HepG2 (cell line): Measurements from ENCODE around the gene OSBPL10. TPM values are rescaled to one million over a fixed set of nuclear protein-coding genes. Genes with fewer than 3 reads are reported as not detected.
"Not testable (repeated sequence)": the region's sequence is repeated elsewhere in the genome, so short reads cannot be mapped to it uniquely, and the experiment has no call there.

Experiments
- ATAC-seq: fragments of 200-7000 bp; cut with Tn5 transposase; 3 replicates; pipeline ENCODE4 v1.9.1; 2020; ENCODE audit warnings: mild to moderate bottlenecking, moderate library complexity
- BruUV-seq: library from RNA; stranded (reverse); fragments of 400-500 nt; replicated peaks from 2 replicates; lab custom pipeline; 2021; lab: Mats Ljungman, UMichigan
- CTCF ChIA-PET: fragments of 300-600 bp; formaldehyde crosslinking; extraction: SDS; loops from one replicate; lab custom pipeline; 2021; ENCODE audit warnings: low total read pairs, inconsistent platforms, low intra/inter-chr PET ratio; lab: Yijun Ruan, JAX
- POLR2A ChIA-PET: fragments of 350-600 bp; sonication (Branson Sonifier 250); formaldehyde crosslinking; loops from one replicate; lab custom pipeline; 2020; ENCODE audit warnings: antibody characterized with exemption, inconsistent platforms; lab: Yijun Ruan, JAX
- DNase-seq: peaks from one replicate; pipeline ENCODE4 v3.0.0-alpha.2; 2015; ENCODE audit warnings: low spot score
- FAIRE-seq: peaks from 3 replicates; lab custom pipeline; 2011; peaks lifted over from hg19 to GRCh38; lab: Jason Lieb, UNC
- H2AFZ ChIP-seq: one replicate; pipeline ENCODE4 v1.6.1; 2011; ENCODE audit warnings: low read length, inconsistent platforms
- H3K27ac ChIP-seq: fragments of 300-600 bp; 3 replicates; pipeline ENCODE4 v1.8.0; 2011; ENCODE audit warnings: mixed run types, mild to moderate bottlenecking, mixed read lengths, low read length, inconsistent platforms; ENCODE audit not compliant: insufficient read depth; ENCODE audit errors: extremely low read length
- H3K27me3 ChIP-seq, 2 experiments: fragments of 200-600 bp in 1 of 2; 2 replicates in 1 of 2; 3 replicates in 1 of 2; pipeline versions ENCODE4 v1.6.0 to v1.8.0; 2011; ENCODE audit warnings: low read length in 2 of 2, mild to moderate bottlenecking in 2 of 2, moderate library complexity in 2 of 2, inconsistent platforms in 1 of 2; ENCODE audit not compliant: insufficient read depth in 2 of 2, control insufficient read depth in 1 of 2
- H3K36me3 ChIP-seq, 2 experiments: fragments of 200-600 bp in 1 of 2; replicated peaks in 1 of 2; 2 replicates in 1 of 2; 3 replicates in 1 of 2; pipeline versions ENCODE4 v1.5.1 to v1.8.0; 2011; ENCODE audit warnings: low read length in 2 of 2, inconsistent platforms in 1 of 2; ENCODE audit not compliant: insufficient read depth in 2 of 2, control insufficient read depth in 1 of 2
- H3K4me1 ChIP-seq: 2 replicates; pipeline ENCODE4 v1.5.1; 2012; ENCODE audit warnings: low read length, inconsistent platforms; ENCODE audit not compliant: insufficient read depth
- H3K4me2 ChIP-seq: 2 replicates; pipeline ENCODE4 v1.6.0; 2011; ENCODE audit warnings: low read depth, low read length, inconsistent platforms
- H3K4me3 ChIP-seq, 3 experiments: fragments of 200-600 bp in 1 of 3; sonication (generic), shearing (Covaris generic) in 1 of 3; replicated peaks in 1 of 3; 2 replicates each; pipeline ENCODE4 v1.5.1; 2011 to 2016; ENCODE audit warnings: low read length in 3 of 3, inconsistent platforms in 2 of 3, low read depth in 2 of 3, mild to moderate bottlenecking in 2 of 3, control low read depth in 1 of 3, mixed read lengths in 1 of 3; ENCODE audit not compliant: insufficient read depth in 1 of 3
- H3K79me2 ChIP-seq: one replicate; pipeline ENCODE4 v1.6.1; 2011; ENCODE audit warnings: low read length, inconsistent platforms; ENCODE audit not compliant: insufficient read depth
- H3K9ac ChIP-seq: 2 replicates; pipeline ENCODE4 v1.6.0; 2011; ENCODE audit warnings: mild to moderate bottlenecking, low read depth, low read length, inconsistent platforms; ENCODE audit not compliant: insufficient read depth
- H3K9me3 ChIP-seq: 2 replicates; pipeline ENCODE4 v1.5.1; 2012; ENCODE audit warnings: mild to moderate bottlenecking, low read length
- H4K20me1 ChIP-seq: 2 replicates; pipeline ENCODE4 v1.6.0; 2011; ENCODE audit warnings: inconsistent platforms, mild to moderate bottlenecking, low read length, moderate library complexity; ENCODE audit not compliant: insufficient read depth
- ATAD3A ChIP-seq: sonication (generic); formaldehyde crosslinking; IDR thresholded peaks from 2 replicates; pipeline ENCODE4 v1.4.0; 2020; ENCODE audit warnings: missing genetic modification reagents
- FOXA3 ChIP-seq: IDR thresholded peaks from 2 replicates; pipeline ENCODE4 v1.6.1; 2016; ENCODE audit warnings: missing genetic modification reagents, missing compliant biosample characterization
- KLF13 ChIP-seq: sonication (generic); formaldehyde crosslinking; IDR thresholded peaks from 2 replicates; pipeline ENCODE4 v1.4.0; 2020; ENCODE audit warnings: mild to moderate bottlenecking, missing genetic modification reagents
- MAFG ChIP-seq: sonication (generic); formaldehyde crosslinking; IDR thresholded peaks from 2 replicates; pipeline ENCODE4 v1.5.1; 2020; ENCODE audit warnings: mild to moderate bottlenecking, missing genetic modification reagents
- MTF2 ChIP-seq: sonication (generic); formaldehyde crosslinking; IDR thresholded peaks from 2 replicates; pipeline ENCODE4 v1.5.0; 2020; ENCODE audit warnings: missing genetic modification reagents, borderline replicate concordance
- MYNN ChIP-seq: sonication (generic); formaldehyde crosslinking; IDR thresholded peaks from 2 replicates; pipeline ENCODE4 v1.4.0; 2020; ENCODE audit warnings: mild to moderate bottlenecking, low read depth, missing genetic modification reagents
- PHF20 ChIP-seq: sonication (generic); formaldehyde crosslinking; IDR thresholded peaks from 2 replicates; pipeline ENCODE4 v1.5.0; 2020; ENCODE audit warnings: mild to moderate bottlenecking, missing genetic modification reagents
- POLR2G ChIP-seq: fragments of 200-400 bp; formaldehyde crosslinking; IDR thresholded peaks from 2 replicates; pipeline ENCODE4 v1.6.1; 2018; ENCODE audit warnings: mild to moderate bottlenecking, low read depth, low read length, moderate library complexity
- TRAFD1 ChIP-seq: sonication (generic); formaldehyde crosslinking; IDR thresholded peaks from 2 replicates; pipeline ENCODE4 v1.5.1; 2020; ENCODE audit warnings: missing genetic modification reagents, mild to moderate bottlenecking, borderline replicate concordance
- ZNF720 ChIP-seq: sonication (generic); formaldehyde crosslinking; IDR thresholded peaks from 2 replicates; pipeline ENCODE4 v1.4.0; 2020; ENCODE audit warnings: missing genetic modification reagents
- ZUFSP ChIP-seq: sonication (generic); formaldehyde crosslinking; IDR thresholded peaks from 2 replicates; pipeline ENCODE4 v1.9.0; 2021; ENCODE audit warnings: missing genetic modification reagents, mild to moderate bottlenecking, borderline replicate concordance
- WGBS: methylation state at CpG from one replicate; pipeline ENCODE4 v1.1.6; 2017; ENCODE audit warnings: low lambda C conversion rate; 5-methylcytosine and 5-hydroxymethylcytosine counted together
- in situ Hi-C: cut with HindIII; loops from 2 replicates; pipeline ENCODE4 v1.10.0; 2017; ENCODE audit warnings: low pct_unique_long_range_greater_than_20kb; ENCODE audit not compliant: extremely low pct_ligation_motif_present
- intact Hi-C: fragments of 100-400 bp; cut with micrococcal nuclease; formaldehyde crosslinking; loops from one replicate; pipeline ENCODE4 v1.10.0; 2022; ENCODE audit not compliant: unreplicated experiment
- polyA plus RNA-seq, 8 experiments: library from polyadenylated mRNA; depleted of rRNA in 3 of 8; stranded (reverse) in 7 of 8; unstranded in 1 of 8; fragments of >200 nt; fragmentation: Illumina TruSeq in 4 of 8; extraction: Trizol in 4 of 8; gene quantifications; 2 replicates each; pipeline versions ENCODE4 v1.2.1 to v1.2.3, GENCODE V29; 2011 to 2016; ENCODE audit warnings: low read depth in 4 of 8, missing spikeins in 1 of 8, mixed read lengths in 1 of 8; ENCODE audit not compliant: insufficient read depth in 1 of 8
- total RNA-seq, 5 experiments: library from RNA; depleted of rRNA; stranded (reverse); fragments of >200 nt; fragmentation: Illumina TruSeq; extraction: Trizol; gene quantifications; 2 replicates each; pipeline ENCODE4 v1.2.3, GENCODE V29; 2016; ENCODE audit warnings: low read depth in 1 of 5
- TF ChIP-seq, protein P1 (sequence below): sonication (generic); formaldehyde crosslinking; IDR thresholded peaks from 2 replicates; pipeline ENCODE4 v1.5.0; 2020; ENCODE audit warnings: mild to moderate bottlenecking, missing genetic modification reagents, moderate library complexity

Gene OSBPL10
- total and polyA plus RNA-seq, 2 of the 13 experiments (the other 11 are each of a cell fraction or from before 2014, with no cell fraction given) = 10.3 to 28.6 TPM

GRCh38 chr3:32017286-32017685 is 36.2 kb upstream of the OSBPL10 start:
- no TSS peak for BruUV-seq
- no peak for ATAC-seq

DNA sequence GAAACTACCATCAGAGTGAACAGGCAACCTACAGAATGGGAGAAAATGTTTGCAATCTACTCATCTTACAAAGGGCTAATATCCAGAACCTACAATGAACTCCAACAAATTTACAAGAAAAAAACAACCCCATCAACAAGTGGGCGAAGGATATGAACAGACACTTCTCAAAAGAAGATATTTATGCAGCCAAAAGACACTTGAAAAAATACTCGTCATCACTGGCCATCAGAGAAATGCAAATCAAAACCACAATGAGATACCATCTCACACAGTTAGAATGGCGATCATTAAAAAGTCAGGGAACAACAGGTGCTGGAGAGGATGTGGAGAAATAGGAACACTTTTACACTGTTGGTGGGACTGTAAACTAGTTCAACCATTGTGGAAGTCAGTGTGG is 34.6 kb upstream of the OSBPL10 start:
- H3K9me3 ChIP-seq, H3K27me3 ChIP-seq, POLR2A ChIA-PET, CTCF ChIA-PET, H3K79me2 ChIP-seq, H3K4me3 ChIP-seq, ATAC-seq, H3K36me3 ChIP-seq, intact Hi-C loops, DNase-seq, H3K27ac ChIP-seq, H3K9ac ChIP-seq, BruUV-seq, H2AFZ ChIP-seq, H3K4me2 ChIP-seq, FAIRE-seq, H4K20me1 ChIP-seq: not testable (repeated sequence)
- WGBS = 33% methylated on average over 3 of the region's 3 CpGs
- in situ Hi-C loops = loop anchor here (5.0 kb wide), 1 partner anchor 127 kb away; no protein-coding TSS in a partner anchor
- peaks cover 11% of the 10 kb centered on the region for H3K4me1 ChIP-seq

More at GRCh38 chr3:32017286-32017685, 36.2 kb upstream of the OSBPL10 start:
- 63% methylated on average over 3 of the region's 3 CpGs for WGBS
- ChIA-PET CTCF (no interaction called here), POLR2A (no interaction called here)
- in situ Hi-C loops (loop anchor here (5.0 kb wide), 1 partner anchor 125 kb away; no protein-coding TSS in a partner anchor), intact Hi-C loops (no loop called here)
- Histone ChIP-seq H2AFZ (no peak overlapping the region), H3K4me3 (no peak overlapping the region), H3K27ac (no peak overlapping the region), H3K27me3 (no peaks in the 10 kb centered on the region), H3K4me1 (peaks cover 11% of the 10 kb centered on the region), H3K9ac (no peak overlapping the region), H3K9me3 (no peaks in the 10 kb centered on the region), H3K4me2 (no peak overlapping the region), H3K79me2 (no peaks in the 10 kb centered on the region), H4K20me1 (no peaks in the 10 kb centered on the region), H3K36me3 (no peaks in the 10 kb centered on the region)
- TF ChIP-seq MAFG (CRISPR knock-in tag) (no peak), MYNN (CRISPR knock-in tag) (no peak), ATAD3A (CRISPR knock-in tag) (no peak), PHF20 (CRISPR knock-in tag) (no peak), MTF2 (CRISPR knock-in tag) (no peak), ZNF720 (CRISPR knock-in tag) (no peak), FOXA3 (CRISPR knock-in tag) (no peak), TRAFD1 (CRISPR knock-in tag) (no peak), KLF13 (CRISPR knock-in tag) (no peak), POLR2G (no peak), ZUFSP (CRISPR knock-in tag) (no peak)
- TF ChIP-seq, protein P1, sequence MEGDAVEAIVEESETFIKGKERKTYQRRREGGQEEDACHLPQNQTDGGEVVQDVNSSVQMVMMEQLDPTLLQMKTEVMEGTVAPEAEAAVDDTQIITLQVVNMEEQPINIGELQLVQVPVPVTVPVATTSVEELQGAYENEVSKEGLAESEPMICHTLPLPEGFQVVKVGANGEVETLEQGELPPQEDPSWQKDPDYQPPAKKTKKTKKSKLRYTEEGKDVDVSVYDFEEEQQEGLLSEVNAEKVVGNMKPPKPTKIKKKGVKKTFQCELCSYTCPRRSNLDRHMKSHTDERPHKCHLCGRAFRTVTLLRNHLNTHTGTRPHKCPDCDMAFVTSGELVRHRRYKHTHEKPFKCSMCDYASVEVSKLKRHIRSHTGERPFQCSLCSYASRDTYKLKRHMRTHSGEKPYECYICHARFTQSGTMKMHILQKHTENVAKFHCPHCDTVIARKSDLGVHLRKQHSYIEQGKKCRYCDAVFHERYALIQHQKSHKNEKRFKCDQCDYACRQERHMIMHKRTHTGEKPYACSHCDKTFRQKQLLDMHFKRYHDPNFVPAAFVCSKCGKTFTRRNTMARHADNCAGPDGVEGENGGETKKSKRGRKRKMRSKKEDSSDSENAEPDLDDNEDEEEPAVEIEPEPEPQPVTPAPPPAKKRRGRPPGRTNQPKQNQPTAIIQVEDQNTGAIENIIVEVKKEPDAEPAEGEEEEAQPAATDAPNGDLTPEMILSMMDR (CRISPR knock-in tag) = no peak
- DNase-seq (no peak), FAIRE-seq (no peak)
